DMS 273 (cell line): ENCODE results near the gene TLE2.

Source experiments
- DNase-seq: peaks from one replicate; lab custom pipeline; 2025; ENCODE audit not compliant: unreplicated experiment; lab: John Stamatoyannopoulos, UW

The TLE2 gene

DNA sequence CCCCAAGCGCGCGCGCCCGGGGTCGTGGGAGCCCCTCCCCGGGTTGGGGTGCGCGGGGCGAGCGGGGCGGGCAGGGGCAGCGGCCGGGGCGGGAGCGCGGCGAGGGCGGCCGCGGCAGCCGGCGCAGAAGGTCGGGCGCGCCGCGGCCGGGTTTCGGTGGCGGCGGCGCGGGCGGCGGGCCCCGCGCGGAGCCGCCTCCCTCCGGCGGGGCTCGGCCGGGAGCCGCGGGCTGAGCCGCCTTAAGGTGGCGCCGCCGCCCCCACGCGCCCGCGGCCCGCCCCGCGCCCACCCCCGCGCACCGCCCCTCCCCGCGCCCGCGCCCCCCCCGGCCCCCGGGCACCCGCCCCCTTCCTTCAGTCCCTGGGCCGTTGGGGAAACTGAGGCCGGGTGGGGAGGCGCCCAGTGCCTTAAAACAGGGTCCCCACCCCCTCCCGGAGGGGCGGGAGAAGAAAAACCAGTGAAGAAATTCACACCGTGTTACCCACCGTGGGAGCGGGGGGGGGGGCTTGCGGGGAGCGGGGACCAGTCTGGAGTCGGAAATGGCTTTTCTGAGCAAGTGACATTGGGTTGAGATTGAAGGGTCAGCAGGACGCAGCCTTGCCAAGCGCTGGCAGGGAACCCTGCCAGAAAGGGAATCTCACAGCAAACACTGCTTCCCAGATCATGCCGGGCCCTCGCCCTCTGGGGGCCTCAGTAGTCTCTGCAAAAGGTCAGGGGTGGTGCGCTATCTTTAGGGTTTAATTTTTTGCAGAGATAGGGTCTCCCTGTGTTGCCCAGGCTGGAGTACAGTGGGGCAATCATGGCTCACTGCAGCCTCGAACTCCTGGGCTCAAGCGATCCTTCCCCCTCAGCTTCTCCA is at the start of gene TLE2:
TLE2 (minus strand) TSS at position 216 of the 859 bp plus-strand sequence. CDS start 376 bp downstream, outside the sequence.
- peak; percentile 42 for DNase-seq

DNA sequence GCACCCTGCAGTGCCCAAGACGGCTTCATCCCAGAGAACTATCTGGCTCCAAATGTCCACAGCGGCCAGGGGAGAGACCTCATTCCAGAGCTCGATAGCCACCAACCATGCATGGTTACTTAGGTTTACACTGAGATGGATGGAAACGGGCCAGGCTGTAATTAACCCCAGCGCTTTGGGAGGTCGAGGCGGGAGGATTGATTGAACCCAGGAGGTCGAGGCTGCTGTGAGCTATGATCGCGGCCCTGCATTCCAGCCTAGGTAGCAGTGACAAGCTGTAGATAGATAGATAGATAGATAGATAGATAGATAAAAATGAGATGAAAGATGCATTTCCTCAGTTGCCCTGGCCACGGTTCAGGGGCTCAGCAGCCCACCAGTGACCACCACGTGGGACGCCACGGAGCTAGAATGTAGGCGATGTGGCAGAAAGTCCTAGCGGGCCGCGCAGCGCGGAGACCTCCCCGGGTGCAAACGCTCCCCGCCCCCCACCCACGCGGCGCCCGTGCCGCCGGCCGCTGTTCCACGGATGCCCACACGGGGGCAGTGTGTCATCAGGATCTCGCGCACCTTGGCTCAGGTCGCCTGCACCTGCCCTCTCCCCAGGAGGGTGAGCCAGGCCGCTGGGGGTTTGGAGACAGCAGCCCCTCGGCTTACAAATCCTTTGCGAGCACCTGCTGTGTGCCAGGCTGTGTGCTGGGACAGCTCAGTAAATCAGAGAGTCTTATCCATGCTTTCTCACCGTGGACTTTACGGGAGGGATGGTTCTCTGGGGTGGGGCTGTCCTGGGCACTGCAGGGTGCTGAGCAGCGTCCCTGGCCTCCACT is 46.7 kb upstream of the TLE2 start:
- peak; percentile 76 for DNase-seq

DNA sequence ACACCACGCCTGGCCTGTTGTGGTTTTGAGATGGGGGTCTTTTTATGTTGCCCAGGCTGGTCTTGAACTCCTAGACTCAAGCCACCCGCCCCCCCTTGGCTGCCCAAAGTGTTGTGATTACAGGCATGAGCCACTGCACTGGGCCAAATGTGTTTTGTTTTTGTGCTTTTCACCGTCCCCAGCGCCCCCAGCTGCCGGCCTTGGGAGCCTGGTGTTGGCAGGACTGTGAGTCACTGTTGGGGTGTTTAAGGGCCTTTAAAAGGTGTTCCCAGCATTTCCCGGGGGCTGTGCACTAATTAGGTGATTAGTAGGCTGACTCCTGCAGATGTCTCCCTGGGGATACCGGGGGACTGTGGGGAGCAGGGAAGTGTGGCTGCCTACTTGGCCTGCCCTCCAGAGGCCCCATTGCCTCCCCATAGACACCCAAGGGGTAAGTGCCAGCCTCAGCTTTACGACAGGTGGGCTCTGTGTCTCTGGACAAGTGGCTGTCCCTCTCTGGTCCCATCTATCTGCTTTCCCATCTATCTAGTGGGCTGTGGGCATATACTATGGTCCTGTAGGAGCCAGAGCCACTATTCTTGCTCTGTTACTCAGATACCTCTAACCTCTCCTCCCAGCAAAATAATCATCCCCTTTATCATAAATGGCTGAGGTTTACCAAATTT is 45.0 kb upstream of the TLE2 start:
- peak; percentile 67 for DNase-seq

DNA sequence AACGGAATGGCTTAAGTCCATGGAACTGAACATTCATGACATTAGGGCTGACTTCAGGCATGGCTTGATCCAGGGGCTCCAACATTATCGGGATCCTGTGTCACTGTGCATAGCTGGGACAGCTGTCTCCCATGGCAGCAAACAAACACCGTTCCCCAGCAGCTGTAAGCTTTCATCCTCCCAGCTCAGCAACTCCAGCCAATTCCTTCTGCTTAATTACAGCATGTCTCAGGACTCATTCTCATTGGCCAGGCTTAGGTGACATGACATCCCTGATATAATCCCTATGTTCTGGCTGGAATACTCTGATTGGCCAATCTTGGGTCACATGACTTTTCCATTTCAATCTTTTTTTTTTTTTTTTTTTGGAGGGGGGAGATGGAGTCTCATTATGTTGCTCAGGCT is 44.1 kb upstream of the TLE2 start:
- DNase-seq = peak; percentile 92

DNA sequence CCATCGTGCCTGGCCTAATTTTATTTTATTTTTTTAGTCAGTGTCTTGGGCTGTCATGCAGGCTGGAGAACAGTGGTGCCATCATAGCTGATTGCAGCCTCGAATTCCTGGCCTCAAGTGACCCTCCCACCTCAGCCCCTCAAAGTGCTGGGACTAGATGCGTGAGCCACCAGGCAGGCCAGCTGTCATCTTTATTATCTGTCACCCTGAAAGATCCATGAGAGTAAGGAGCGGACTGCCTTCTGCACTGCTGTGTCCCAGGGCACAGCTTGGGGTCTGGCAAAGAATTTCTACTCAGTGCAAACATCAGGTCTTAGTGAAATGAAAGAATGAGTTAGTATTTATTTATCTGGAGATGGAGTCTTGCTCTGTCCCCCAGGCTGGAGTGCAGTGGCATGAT is 42.7 kb upstream of the TLE2 start:
- peak; percentile 80 for DNase-seq

- DNase-seq = no peak
These were observed 39.0 kb upstream of the TLE2 start for GRCh38 chr19:3068071-3068470.

DNA sequence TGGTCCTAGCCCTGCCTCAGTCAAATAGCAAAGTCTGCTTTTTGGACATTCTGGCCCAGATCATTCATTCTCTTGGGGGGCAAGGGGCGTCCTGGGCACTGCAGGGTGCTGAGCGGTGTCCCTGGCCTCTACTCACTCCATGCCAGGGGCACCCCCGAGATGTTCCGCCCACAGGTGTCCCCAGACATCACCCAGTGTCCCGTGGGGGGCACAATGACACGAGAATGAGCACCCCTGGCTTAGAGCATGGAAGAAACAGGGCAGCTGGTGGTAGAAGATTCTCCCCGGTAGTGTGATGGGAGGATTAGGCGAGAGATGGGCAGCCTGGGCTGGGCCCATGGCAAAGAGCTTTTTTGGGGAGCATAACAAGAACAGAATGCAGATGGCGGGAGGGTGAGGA is 38.5 kb upstream of the TLE2 start:
- DNase-seq = no peak

DNA sequence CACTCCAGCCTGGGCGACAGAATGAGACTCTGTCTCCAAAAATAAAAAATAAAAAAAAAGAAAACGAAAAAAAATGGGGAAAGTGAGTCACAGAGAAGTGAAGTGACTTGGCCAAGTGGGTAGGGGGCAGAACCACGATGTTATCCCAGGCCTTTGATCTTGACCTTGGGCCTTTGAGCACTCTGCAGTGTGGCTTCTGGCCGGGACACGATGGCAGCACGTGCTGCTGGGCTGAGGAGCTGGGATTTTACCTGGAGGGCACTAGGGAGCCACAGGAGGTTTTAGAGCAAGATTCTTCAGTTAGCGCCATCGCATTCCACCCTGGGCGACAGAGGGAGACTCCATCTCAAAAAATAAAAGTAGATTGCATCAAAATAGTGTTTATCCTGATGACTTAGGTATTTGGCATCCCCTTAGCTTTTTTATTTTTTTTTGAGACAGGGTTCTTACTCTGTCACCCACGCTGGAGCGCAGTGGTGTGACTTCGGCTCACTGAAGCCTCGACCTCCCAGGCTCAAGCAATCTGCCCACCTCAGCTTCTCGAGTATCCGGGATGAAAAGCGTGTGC is 37.5 kb upstream of the TLE2 start:
- DNase-seq = no peak

DNA sequence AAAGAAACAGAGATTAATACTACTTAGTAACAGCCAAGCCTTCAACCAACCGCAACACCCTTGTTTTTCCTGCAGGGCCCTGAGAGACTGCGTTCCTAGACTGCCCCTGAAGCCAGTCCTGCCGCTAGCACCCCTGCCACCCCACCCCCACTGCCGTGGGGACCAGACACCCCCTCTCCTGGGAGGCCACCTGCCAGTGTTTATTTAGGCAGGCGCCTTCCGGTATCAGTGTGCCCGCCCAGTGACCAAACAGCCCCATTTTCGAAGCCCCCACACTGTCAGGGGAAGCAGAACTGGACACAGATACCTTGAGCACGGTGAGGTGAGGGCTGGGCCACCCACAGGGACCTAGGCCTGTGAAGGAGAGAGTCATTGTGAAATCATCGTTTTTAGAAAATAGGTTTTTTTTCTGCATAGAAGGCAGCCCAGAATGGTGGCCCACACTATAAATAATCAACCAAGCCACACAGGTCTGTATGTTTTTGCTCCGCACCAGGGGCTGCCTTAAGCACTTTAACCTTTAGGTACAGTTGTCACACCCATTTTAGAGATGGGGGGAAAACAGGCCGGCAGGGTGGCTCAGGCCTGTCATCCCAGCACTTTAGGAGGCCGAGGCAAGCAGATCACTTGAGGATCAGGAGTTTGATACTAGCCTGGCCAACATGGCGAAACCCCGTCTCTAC is 36.7 kb upstream of the TLE2 start:
- DNase-seq = peak; percentile 53

DNA sequence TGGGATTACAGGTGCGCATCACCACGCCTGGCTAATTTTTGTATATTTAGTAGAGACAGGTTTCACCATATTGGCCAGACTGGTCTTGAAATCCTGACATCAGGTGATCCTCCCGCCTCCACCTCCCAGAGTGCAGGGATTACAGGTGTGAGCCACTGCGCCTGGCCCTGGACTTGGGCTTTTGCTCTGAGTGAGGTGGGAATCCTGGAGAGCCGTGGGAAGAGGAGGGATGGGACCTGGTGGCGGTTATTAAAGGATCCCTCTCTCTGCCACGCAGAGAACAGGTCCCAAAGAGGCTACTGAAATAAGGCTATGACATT is 34.9 kb upstream of the TLE2 start:
- DNase-seq = no peak

GRCh38 chr19:3062165-3063105 is 33.4 kb upstream of the TLE2 start, which contains the start of gene TLE5:
Gene TLE5, minus strand, starts transcription at chr19:3062495. Its CDS starts 295 bp downstream, at chr19:3062200.
- peak; percentile 84 for DNase-seq

GRCh38 chr19:3061182-3062161 is 32.4 kb upstream of the TLE2 start:
- DNase-seq = peak; percentile 54

DNA sequence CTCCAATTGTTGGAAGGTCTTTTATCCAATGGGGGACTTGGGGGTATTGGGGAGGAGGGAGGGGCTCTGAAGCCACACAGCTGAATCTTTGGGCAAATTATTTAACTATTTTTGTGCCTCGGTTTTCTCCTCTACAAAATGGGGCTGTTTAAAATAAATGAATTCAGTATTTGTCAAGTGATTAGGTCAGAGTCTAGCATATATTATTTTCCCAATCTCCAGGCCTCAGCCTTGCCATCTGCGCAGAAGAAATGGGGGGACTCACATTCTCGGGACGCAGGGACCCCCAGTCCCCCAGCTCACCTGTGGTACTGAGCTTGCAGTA is 31.7 kb upstream of the TLE2 start:
- no peak for DNase-seq

DNA sequence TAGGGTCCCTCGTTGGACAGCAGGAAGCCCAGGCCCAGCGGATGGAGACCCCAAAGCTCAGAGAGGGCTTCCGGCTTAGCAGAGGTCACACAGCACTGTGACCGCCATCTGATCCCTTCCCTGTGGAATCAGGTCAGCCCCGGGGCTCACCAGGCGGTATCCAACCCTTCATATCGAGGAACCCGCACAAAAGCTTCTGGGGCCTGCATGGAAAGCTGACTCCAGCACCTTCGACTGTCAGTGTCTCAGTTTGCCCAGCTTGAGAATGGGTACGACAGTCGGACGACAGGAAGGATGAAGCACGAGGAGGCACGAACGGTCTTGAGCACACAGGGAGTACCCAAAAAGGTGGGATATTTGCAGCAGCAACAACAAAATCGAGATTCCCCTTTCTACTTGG is 30.6 kb upstream of the TLE2 start:
- DNase-seq = no peak

GRCh38 chr19:3058821-3059314 is 29.8 kb upstream of the TLE2 start:
- DNase-seq = no peak

GRCh38 chr19:3058009-3058820 is 29.1 kb upstream of the TLE2 start:
- no peak for DNase-seq

GRCh38 chr19:3057275-3057714 is 28.2 kb upstream of the TLE2 start:
- DNase-seq = peak; percentile 98
